Measurements from ENCODE around the gene ALDH1A1. TPM values are rescaled to one million over a fixed set of nuclear protein-coding genes. Genes with fewer than 3 reads are reported as not detected.

Gene ALDH1A1
- total RNA-seq, 1 donor from 2014 or later = 212 TPM

DNA sequence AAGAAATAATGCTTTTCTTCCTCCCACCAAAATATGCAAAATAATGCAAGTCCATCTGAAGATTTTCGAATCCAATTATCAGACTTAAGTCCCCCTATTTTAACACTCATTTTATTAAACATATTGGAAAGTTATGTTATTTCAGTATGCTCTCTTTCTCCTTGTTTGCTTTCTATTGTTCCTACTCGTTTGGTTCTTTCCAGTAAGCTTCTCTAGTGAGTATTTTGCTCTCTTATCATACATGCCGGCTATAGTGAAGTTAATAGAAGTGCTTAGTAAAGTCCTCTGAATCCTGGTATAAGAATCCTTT, 517 bp downstream of the ALDH1A1 start:
- H3K27me3 ChIP-seq = no peaks in the 10 kb centered on the region
- intact Hi-C loops (cut with DNase I) = no loop called here
- H3K4me1 ChIP-seq = peaks cover 32% of the 10 kb centered on the region
- H3K27ac ChIP-seq = peak overlapping the region; percentile 79
- peak overlapping the region; percentile 49 for H3K4me3 ChIP-seq
- TF ChIP-seq, protein P1, sequence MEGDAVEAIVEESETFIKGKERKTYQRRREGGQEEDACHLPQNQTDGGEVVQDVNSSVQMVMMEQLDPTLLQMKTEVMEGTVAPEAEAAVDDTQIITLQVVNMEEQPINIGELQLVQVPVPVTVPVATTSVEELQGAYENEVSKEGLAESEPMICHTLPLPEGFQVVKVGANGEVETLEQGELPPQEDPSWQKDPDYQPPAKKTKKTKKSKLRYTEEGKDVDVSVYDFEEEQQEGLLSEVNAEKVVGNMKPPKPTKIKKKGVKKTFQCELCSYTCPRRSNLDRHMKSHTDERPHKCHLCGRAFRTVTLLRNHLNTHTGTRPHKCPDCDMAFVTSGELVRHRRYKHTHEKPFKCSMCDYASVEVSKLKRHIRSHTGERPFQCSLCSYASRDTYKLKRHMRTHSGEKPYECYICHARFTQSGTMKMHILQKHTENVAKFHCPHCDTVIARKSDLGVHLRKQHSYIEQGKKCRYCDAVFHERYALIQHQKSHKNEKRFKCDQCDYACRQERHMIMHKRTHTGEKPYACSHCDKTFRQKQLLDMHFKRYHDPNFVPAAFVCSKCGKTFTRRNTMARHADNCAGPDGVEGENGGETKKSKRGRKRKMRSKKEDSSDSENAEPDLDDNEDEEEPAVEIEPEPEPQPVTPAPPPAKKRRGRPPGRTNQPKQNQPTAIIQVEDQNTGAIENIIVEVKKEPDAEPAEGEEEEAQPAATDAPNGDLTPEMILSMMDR (IDR thresholded peaks at IDR 0.05) = no peak
- no peaks in the 10 kb centered on the region for H3K9me3 ChIP-seq
- no peaks in the 10 kb centered on the region for H3K36me3 ChIP-seq
- ATAC-seq = no peak
- no peak for DNase-seq

DNA sequence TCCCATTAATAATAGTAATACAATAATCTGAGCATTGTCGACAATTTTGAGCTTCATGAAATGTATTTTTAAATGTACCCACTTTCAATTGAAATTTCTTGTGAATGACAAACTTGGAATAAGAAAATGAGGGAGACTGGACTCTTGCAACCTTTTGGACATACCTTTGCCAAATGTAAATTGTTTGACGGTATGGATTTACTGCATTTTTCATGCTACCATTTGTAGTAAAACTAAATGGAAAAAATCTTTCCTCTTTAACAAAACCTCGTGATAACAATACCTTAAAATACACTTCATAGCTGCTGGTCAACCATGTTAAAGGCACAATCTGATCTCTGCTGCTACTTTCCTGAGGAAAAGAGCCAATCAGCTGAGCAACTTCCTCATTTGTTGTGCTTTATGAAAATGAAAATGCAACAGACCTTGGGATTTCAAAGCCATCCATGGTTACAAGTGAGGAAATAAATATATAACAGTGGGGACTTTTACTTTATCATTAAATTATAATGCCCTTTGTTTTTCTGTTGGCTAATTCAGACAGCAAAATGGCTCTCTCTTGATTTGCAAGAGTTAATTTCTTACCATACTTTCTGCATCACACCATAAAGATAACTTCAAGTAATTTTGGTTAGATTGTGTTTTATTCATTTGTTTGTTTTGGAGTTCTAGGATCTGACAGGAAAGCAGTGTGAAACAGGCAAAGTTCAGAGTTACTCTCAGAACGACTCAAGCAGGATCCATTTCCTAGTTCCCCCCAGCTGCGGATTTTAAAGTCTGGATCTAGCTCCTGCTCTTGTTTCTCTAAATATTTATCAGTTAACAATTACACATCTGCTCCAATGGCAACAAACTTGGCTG, 1.1 kb downstream of the ALDH1A1 start:
- peak overlapping the region; percentile 79 for H3K27ac ChIP-seq
- no peaks in the 10 kb centered on the region for H3K9me3 ChIP-seq
- intact Hi-C loops (cut with DNase I) = no loop called here
- no peaks in the 10 kb centered on the region for H3K36me3 ChIP-seq
- peak overlapping the region; percentile 49 for H3K4me3 ChIP-seq
- ATAC-seq = peak; percentile 53
- TF ChIP-seq, protein P1 (IDR thresholded peaks at IDR 0.05) = no peak
- DNase-seq = no peak
- peaks cover 38% of the 10 kb centered on the region for H3K4me1 ChIP-seq
- H3K27me3 ChIP-seq = no peaks in the 10 kb centered on the region

- TF ChIP-seq, protein P1 (IDR thresholded peaks at IDR 0.05) = no peak
- ATAC-seq = no peak
- H3K27me3 ChIP-seq = no peaks in the 10 kb centered on the region
- no peaks in the 10 kb centered on the region for H3K36me3 ChIP-seq
- intact Hi-C loops (cut with DNase I) = no loop called here
- H3K4me1 ChIP-seq = peaks cover 39% of the 10 kb centered on the region
- peak overlapping the region; percentile 49 for H3K4me3 ChIP-seq
- no peak for DNase-seq
- H3K9me3 ChIP-seq = no peaks in the 10 kb centered on the region
- H3K27ac ChIP-seq = peak overlapping the region; percentile 79
Measured at GRCh38 chr9:72950875-72951442, 1.9 kb downstream of the ALDH1A1 start.

- intact Hi-C loops (cut with DNase I) = loop anchor here (5.0 kb wide), 1 partner anchor 72 kb away; no protein-coding TSS in a partner anchor
- Histone ChIP-seq H3K27ac (no peak overlapping the region), H3K27me3 (no peaks in the 10 kb centered on the region), H3K4me1 (peaks cover 36% of the 10 kb centered on the region), H3K9me3 (no peaks in the 10 kb centered on the region), H3K4me3 (peak overlapping the region; percentile 49), H3K36me3 (no peaks in the 10 kb centered on the region)
- TF ChIP-seq, protein P1 (IDR thresholded peaks at IDR 0.05) = no peak
- ATAC-seq (no peak), DNase-seq (no peak)
Measured at GRCh38 chr9:72949918-72950325, 2.9 kb downstream of the ALDH1A1 start.

DNA sequence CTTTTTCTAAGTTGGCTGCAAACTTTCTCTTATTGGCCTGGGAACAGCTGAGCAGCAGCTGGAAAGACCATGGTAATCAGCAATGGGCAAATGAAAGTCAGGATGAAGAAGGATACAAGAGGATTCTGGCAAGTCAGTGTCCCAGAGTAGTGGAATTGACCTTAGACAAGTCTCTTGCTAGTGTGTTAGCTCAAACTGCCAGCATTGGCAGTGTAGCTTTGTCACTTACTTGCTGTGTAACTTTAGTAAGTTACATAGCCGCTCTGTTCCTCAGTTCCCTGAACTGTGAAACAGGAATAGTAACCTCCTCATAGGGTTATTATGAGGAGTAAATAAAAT, 3.6 kb downstream of the ALDH1A1 start:
- DNase-seq (no peak), ATAC-seq (no peak)
- Histone ChIP-seq H3K36me3 (no peaks in the 10 kb centered on the region), H3K4me3 (peak overlapping the region; percentile 49), H3K27me3 (no peaks in the 10 kb centered on the region), H3K9me3 (no peaks in the 10 kb centered on the region), H3K27ac (peak overlapping the region; percentile 2), H3K4me1 (peaks cover 34% of the 10 kb centered on the region)
- TF ChIP-seq, protein P1 (IDR thresholded peaks at IDR 0.05) = no peak
- intact Hi-C loops (cut with DNase I) = loop anchor here (5.0 kb wide), 1 partner anchor 73 kb away; no protein-coding TSS in a partner anchor

Measured in upper lobe of right lung (tissue), 1 donor.